Activated naive CD8-positive, alpha-beta T cell treated with anti-CD3 and anti-CD28 coated beads, Interleukin-2, amount 10 ng/mL, durations not matched to agents 7 days and 5 days (primary cell): ENCODE results near the gene AZU1. TPM values are rescaled to one million over a fixed set of nuclear protein-coding genes. Genes with fewer than 3 reads are reported as not detected.
A peak's percentile ranks its signal among the peaks of the same experiment; 100 is the strongest.

ENCODE experiments used
- ATAC-seq: fragments of 150-1000 bp; cut with Tn5 transposase; one replicate; pipeline ENCODE4 v1.10.0; 2021; ENCODE audit warnings: low read depth, moderate library complexity
- POLR2A ChIA-PET: fragments of 350-600 bp; sonication (Branson Sonifier 250); formaldehyde crosslinking; loops from one replicate; lab custom pipeline; 2021; ENCODE audit warnings: antibody characterized with exemption; lab: Charles Lee
- DNase-seq: peaks from one replicate; pipeline ENCODE4 v3.0.0; 2021
- H3K27ac Mint-ChIP-seq: one replicate; pipeline ENCODE4 v1.8.0; 2022; ENCODE audit warnings: mild to moderate bottlenecking, mixed read lengths
- H3K27me3 Mint-ChIP-seq: one replicate; pipeline ENCODE4 v1.8.0; 2022; ENCODE audit warnings: mild to moderate bottlenecking, moderate library complexity, mixed read lengths
- H3K36me3 Mint-ChIP-seq: one replicate; pipeline ENCODE4 v1.8.0; 2021; ENCODE audit warnings: mild to moderate bottlenecking, mixed read lengths
- H3K4me1 Mint-ChIP-seq: one replicate; pipeline ENCODE4 v1.8.0; 2021; ENCODE audit warnings: mixed read lengths
- H3K4me3 Mint-ChIP-seq: one replicate; pipeline ENCODE4 v1.8.0; 2022; ENCODE audit warnings: mild to moderate bottlenecking, moderate library complexity, mixed read lengths
- H3K9me3 Mint-ChIP-seq: one replicate; pipeline ENCODE4 v1.8.0; 2021; ENCODE audit warnings: mixed read lengths
- total RNA-seq, 2 experiments: library from RNA; stranded (reverse); gene quantifications; one replicate each; pipeline ENCODE4 v1.2.3, GENCODE V29; 2021

The AZU1 gene
- total RNA-seq, 2 experiments from 2014 or later: 0.25 TPM; not detected in 1

- H3K4me3 Mint-ChIP-seq: no peak overlapping the region
- H3K4me1 Mint-ChIP-seq: no peaks in the 10 kb centered on the region
- POLR2A ChIA-PET: no interaction called here
- ATAC-seq: no peak
- peaks cover 25% of the 10 kb centered on the region for H3K27me3 Mint-ChIP-seq
- DNase-seq: no peak
- no peak overlapping the region for H3K27ac Mint-ChIP-seq
- H3K36me3 Mint-ChIP-seq: no peaks in the 10 kb centered on the region
- H3K9me3 Mint-ChIP-seq: no peaks in the 10 kb centered on the region
Observed at GRCh38 chr19:854549-854948, 26.9 kb downstream of the AZU1 start.

- H3K4me3 Mint-ChIP-seq: no peak overlapping the region
- H3K27me3 Mint-ChIP-seq: peaks cover 31% of the 10 kb centered on the region
- H3K9me3 Mint-ChIP-seq: no peaks in the 10 kb centered on the region
- ATAC-seq (no peak), DNase-seq (no peak)
- no peak overlapping the region for H3K27ac Mint-ChIP-seq
- no peaks in the 10 kb centered on the region for H3K4me1 Mint-ChIP-seq
- POLR2A ChIA-PET: no interaction called here
- H3K36me3 Mint-ChIP-seq: no peaks in the 10 kb centered on the region
Observed at GRCh38 chr19:855142-855541, 27.5 kb downstream of the AZU1 start.

- ATAC-seq (no peak), DNase-seq (no peak)
- Mint-ChIP-seq H3K9me3 (no peaks in the 10 kb centered on the region), H3K36me3 (no peaks in the 10 kb centered on the region), H3K27ac (no peak overlapping the region), H3K4me1 (no peaks in the 10 kb centered on the region), H3K27me3 (peaks cover 31% of the 10 kb centered on the region), H3K4me3 (no peak overlapping the region)
- POLR2A ChIA-PET: no interaction called here
Observed at GRCh38 chr19:855566-856120, 28.0 kb downstream of the AZU1 start.

GRCh38 chr19:858284-858683 lies 30.6 kb downstream of the AZU1 start:
- no peak for ATAC-seq
- Mint-ChIP-seq H3K27me3 (peaks cover 22% of the 10 kb centered on the region), H3K4me1 (peaks cover 6% of the 10 kb centered on the region), H3K27ac (no peak overlapping the region), H3K9me3 (no peaks in the 10 kb centered on the region), H3K36me3 (no peaks in the 10 kb centered on the region), H3K4me3 (no peak overlapping the region)
- no peak for DNase-seq
- POLR2A ChIA-PET: interaction anchor here (0.7 to 1.6 kb wide), 3 partner anchors 50 to 305 kb away, joined by 4 to 5 read pairs (median 4); no protein-coding TSS in a partner anchor

- no peaks in the 10 kb centered on the region for H3K9me3 Mint-ChIP-seq
- no peak for DNase-seq
- POLR2A ChIA-PET: interaction anchor here (1.6 kb wide), 1 partner anchor 126 kb away, joined by 4 read pairs; no protein-coding TSS in a partner anchor
- peaks cover 11% of the 10 kb centered on the region for H3K4me1 Mint-ChIP-seq
- H3K27me3 Mint-ChIP-seq: peaks cover 20% of the 10 kb centered on the region
- no peak for ATAC-seq
- H3K27ac Mint-ChIP-seq: no peak within 1 kb of the TSS
- no peaks in the 10 kb centered on the region for H3K36me3 Mint-ChIP-seq
- no peak within 1 kb of the TSS for H3K4me3 Mint-ChIP-seq
Observed at GRCh38 chr19:858868-859843, 31.5 kb downstream of the AZU1 start, which contains the start of gene CFD. Gene CFD, plus strand, starts transcription at chr19:859664. Its CDS starts 26 bp downstream, at chr19:859690.

- POLR2A ChIA-PET: interaction anchor here (1.0 to 3.0 kb wide), 2 partner anchors 32 to 123 kb away, joined by 3 to 13 read pairs; partner anchors contain the start of genes RNU6-9 and WDR18
- Mint-ChIP-seq H3K9me3 (no peaks in the 10 kb centered on the region), H3K27me3 (peaks cover 20% of the 10 kb centered on the region), H3K4me3 (no peak overlapping the region), H3K36me3 (no peaks in the 10 kb centered on the region), H3K27ac (no peak overlapping the region), H3K4me1 (peaks cover 11% of the 10 kb centered on the region)
- no peak for ATAC-seq
- DNase-seq: no peak
Observed at GRCh38 chr19:861141-861755, 33.6 kb downstream of the AZU1 start.

- H3K9me3 Mint-ChIP-seq: no peaks in the 10 kb centered on the region
- peaks cover 20% of the 10 kb centered on the region for H3K27me3 Mint-ChIP-seq
- H3K27ac Mint-ChIP-seq: no peak overlapping the region
- peak overlapping the region; percentile 74 for H3K4me3 Mint-ChIP-seq
- H3K4me1 Mint-ChIP-seq: peaks cover 11% of the 10 kb centered on the region
- ATAC-seq (peak; percentile 23), DNase-seq (peak; percentile 81)
- no peaks in the 10 kb centered on the region for H3K36me3 Mint-ChIP-seq
- POLR2A ChIA-PET: interaction anchor here (2.1 to 3.3 kb wide), 4 partner anchors 10 to 122 kb away, joined by 9 to 26 read pairs (median 20); partner anchors contain the start of gene WDR18
Observed at GRCh38 chr19:861756-862580, 34.3 kb downstream of the AZU1 start.

- POLR2A ChIA-PET: interaction anchor here (0.7 to 3.3 kb wide), 9 partner anchors 9 to 135 kb away, joined by 3 to 26 read pairs (median 6); partner anchors contain the start of genes MED16, R3HDM4, RNU6-9 and WDR18
- peaks cover 16% of the 10 kb centered on the region for H3K27me3 Mint-ChIP-seq
- H3K9me3 Mint-ChIP-seq: no peaks in the 10 kb centered on the region
- peak overlapping the region; percentile 72 for H3K27ac Mint-ChIP-seq
- H3K4me1 Mint-ChIP-seq: peaks cover 11% of the 10 kb centered on the region
- peak; percentile 86 for DNase-seq
- H3K4me3 Mint-ChIP-seq: peak overlapping the region; percentile 74
- H3K36me3 Mint-ChIP-seq: peaks cover 3% of the 10 kb centered on the region
- peak; percentile 34 for ATAC-seq
Observed at GRCh38 chr19:862581-863314, 35.1 kb downstream of the AZU1 start.

GRCh38 chr19:863315-863620 lies 35.6 kb downstream of the AZU1 start:
- no peak for ATAC-seq
- POLR2A ChIA-PET: interaction anchor here (0.6 to 3.3 kb wide), 12 partner anchors 9 to 224 kb away, joined by 3 to 26 read pairs (median 4); partner anchors contain the start of genes MED16, R3HDM4, RNU6-9 and WDR18
- H3K27me3 Mint-ChIP-seq: peaks cover 11% of the 10 kb centered on the region
- DNase-seq: no peak
- H3K27ac Mint-ChIP-seq: peak overlapping the region; percentile 71
- H3K4me3 Mint-ChIP-seq: peak overlapping the region; percentile 74
- H3K9me3 Mint-ChIP-seq: no peaks in the 10 kb centered on the region
- peaks cover 3% of the 10 kb centered on the region for H3K36me3 Mint-ChIP-seq
- peaks cover 11% of the 10 kb centered on the region for H3K4me1 Mint-ChIP-seq

- Mint-ChIP-seq H3K9me3 (no peaks in the 10 kb centered on the region), H3K27ac (no peak overlapping the region), H3K27me3 (no peaks in the 10 kb centered on the region), H3K4me1 (peaks cover 13% of the 10 kb centered on the region), H3K36me3 (peaks cover 12% of the 10 kb centered on the region), H3K4me3 (no peak overlapping the region)
- DNase-seq (no peak), ATAC-seq (no peak)
- POLR2A ChIA-PET: interaction anchor here (1.6 kb wide), 2 partner anchors 40 to 42 kb away, joined by 5 read pairs; no protein-coding TSS in a partner anchor
Observed at GRCh38 chr19:866769-867300, 39.2 kb downstream of the AZU1 start.

- Mint-ChIP-seq H3K27ac (no peak overlapping the region), H3K27me3 (no peaks in the 10 kb centered on the region), H3K36me3 (peaks cover 12% of the 10 kb centered on the region), H3K4me3 (no peak overlapping the region), H3K4me1 (peaks cover 15% of the 10 kb centered on the region), H3K9me3 (no peaks in the 10 kb centered on the region)
- POLR2A ChIA-PET: no interaction called here
- DNase-seq: no peak
- ATAC-seq: no peak
Observed at GRCh38 chr19:867301-867793, 39.7 kb downstream of the AZU1 start.
